T47D (cell line): ENCODE data around the gene RASSF4.

Source experiments
- DNase-seq, 2 experiments: peaks; one replicate each; pipeline versions ENCODE4 v3.0.0 to v3.0.0-alpha.2; 2011 to 2012; ENCODE audit warnings: low read depth in 1 of 2, low spot score in 1 of 2
- JUND ChIP-seq: IDR thresholded peaks from 2 replicates; pipeline ENCODE4 v1.6.1; 2012; ENCODE audit warnings: low read depth
- in situ Hi-C: cut with HindIII; loops from 2 replicates; pipeline ENCODE4 v1.10.0; 2016; ENCODE audit warnings: low sequenced_read_pairs, low pct_unique_long_range_greater_than_20kb

Gene RASSF4

DNA sequence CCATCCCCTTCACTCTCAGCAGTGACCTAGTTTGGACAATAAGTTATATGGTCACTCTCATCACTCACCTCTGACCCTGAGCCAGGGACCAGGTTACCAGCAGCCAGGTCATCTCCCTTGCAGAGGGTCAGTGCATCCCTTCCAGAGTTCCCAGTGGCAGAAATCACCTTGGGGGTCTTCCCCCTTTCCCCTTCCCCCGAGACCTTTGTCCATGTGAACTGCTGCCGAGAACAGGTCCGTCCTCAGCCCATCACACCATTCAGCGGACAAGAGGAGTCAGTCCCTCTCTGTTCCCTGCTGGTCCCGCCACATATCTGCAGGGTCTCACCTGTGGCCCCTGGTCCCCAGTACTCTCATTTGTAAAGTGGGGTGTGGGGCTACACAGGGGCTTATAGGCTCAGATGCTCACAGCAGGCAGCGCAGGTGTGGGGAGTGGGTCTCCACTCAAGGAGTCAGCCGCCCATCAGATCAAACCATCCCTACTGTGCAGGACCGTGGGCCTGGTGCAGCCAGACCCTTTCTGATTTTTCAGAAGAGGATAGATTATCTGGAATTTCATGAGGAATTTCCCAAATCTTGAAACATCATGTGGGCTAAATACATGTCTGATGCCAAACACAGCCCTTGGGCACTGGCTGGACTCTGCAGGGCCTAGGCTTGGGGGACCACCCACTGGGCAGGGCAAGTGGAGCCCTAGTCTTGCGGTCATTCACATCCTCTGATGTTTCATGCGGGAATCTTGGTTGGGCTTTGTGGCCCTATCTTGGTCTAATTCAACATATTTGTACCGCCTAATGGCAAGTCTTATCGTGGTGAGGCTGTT is 12.5 kb downstream of the RASSF4 start:
- no peak for TF ChIP-seq JUND
- no peak for DNase-seq
- in situ Hi-C loops = no loop called here

DNA sequence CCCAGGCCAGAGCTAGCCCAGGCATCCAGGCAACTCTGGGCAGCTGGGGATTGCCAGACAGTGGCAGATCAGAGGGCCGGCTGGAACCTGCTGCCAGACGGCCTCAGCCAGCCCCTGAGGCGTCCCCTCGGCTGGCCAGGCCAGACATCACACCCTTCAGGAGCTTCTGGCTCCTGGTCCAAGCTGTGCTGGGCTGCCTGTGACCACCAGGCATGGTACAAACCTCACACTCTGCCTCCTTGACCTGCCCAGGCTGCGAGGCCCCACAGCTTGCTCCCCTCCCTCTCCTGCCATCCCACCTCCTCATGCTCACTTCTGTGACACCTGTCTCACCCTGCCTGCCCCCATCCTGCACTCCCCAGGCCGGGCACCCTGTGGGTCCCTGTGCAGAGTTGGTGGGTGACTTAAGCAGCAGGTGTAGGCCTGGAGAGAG is 13.3 kb downstream of the RASSF4 start:
- no peak for DNase-seq
- no peak for TF ChIP-seq JUND
- in situ Hi-C loops = no loop called here

DNA sequence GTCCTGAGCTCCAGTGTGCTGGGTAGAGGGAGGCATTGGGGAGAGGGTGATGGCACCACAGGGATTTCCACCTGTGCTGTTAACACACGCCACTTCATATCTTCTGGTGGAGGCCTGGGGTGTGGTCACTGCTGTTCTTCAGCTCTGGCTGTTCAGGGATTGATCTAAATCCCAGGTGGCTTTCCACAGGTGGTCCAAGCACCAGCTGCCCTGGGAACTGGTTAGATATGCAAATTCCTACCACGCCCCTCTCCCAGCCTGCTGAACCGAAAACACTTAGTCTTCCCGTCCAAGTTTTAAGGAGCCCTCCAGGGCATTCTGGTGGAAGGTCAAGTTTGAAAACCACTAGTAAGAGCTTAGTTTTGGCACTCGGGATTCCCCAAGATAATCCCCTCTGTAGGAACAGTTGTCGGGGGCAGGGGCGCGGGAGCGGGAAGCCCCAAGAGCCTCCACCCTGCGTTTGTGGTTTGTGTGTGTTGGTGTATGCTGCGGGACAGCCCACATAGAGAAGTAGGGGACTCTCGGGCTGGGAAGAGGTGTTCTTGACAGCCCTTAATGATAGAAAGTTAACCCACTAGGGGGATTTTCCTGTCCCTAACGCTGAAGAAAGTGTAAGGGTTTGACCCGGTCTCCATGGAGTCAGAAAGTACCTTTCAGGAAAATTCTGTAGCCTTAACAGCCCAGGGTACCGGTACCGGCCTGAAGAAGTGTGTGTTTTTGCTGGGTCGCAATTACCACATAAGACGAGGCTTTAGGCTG is 13.9 kb downstream of the RASSF4 start:
- in situ Hi-C loops = no loop called here
- TF ChIP-seq JUND = no peak
- DNase-seq = no peak

- in situ Hi-C loops = no loop called here
- TF ChIP-seq JUND = no peak
- DNase-seq = no peak
These were observed 14.6 kb downstream of the RASSF4 start for GRCh38 chr10:44974082-44974627.

DNA sequence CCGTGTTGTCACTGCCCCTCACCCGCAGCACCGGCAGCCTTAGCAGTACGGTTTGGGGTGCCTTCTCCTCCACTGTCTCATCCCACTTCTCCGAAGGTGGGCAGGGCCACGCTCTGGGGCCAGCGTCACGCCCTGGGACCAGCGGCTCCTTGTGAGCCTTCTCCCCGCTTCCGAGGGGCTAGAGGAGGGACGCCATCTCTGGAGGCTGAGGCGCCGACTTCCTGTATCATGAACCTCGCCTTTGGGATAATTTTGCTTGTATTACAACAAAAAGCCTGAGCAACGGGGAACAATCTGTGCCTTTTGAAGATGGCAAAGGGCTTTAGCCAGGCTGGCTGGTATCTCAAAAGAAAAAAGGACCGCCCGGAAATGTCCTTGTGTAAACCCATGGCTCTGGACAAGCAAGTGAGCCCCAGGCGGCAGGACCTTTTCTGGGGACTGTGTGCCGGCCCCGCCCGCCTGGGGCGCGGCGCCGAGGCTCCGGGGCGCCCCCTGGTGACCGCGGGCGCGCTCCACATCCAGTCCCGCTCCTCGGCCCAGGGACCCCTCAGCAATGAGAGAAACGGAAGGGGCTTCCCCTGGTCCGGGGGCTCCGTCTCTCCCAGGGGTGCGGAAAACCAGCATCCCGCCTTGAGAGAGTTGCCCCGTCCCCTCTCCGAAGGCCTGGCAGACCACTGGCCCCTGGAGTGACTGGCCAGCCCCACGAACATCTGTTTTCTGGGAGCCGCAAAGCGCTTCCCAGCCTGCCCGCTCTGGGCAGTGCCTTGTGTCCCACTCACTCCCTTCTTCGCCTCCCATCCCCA is 15.2 kb downstream of the RASSF4 start:
- in situ Hi-C loops = no loop called here
- DNase-seq = peak; percentile 64 to 68
- TF ChIP-seq JUND = no peak

GRCh38 chr10:44975431-44976331 is 16.1 kb downstream of the RASSF4 start:
- peak in 1 of 2 experiments; percentile 33 for DNase-seq
- no peak for TF ChIP-seq JUND
- in situ Hi-C loops = no loop called here

GRCh38 chr10:44976352-44977198 is 17.0 kb downstream of the RASSF4 start:
- in situ Hi-C loops = no loop called here
- DNase-seq = no peak
- TF ChIP-seq JUND = no peak

GRCh38 chr10:44977287-44978212 is 17.9 kb downstream of the RASSF4 start:
- no peak for DNase-seq
- no peak for TF ChIP-seq JUND
- in situ Hi-C loops = no loop called here

DNA sequence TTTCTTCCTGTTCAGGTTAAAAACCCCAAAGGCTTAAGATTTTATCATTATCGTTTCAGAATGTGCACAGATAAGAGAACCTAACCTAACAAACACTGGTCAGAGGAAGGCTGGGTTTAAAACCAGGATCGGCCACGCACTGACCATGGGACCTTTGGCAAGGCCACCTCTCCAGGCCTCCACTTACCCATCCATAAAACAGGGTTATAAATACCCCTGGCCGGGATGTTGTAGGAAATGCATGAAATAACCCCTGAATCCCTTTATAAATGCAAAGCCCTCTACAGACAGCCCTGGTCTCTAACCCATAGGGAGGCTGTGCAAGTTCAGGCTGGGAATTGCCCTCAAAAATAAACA is 18.6 kb downstream of the RASSF4 start:
- TF ChIP-seq JUND = no peak
- no peak for DNase-seq
- in situ Hi-C loops = no loop called here
